GM12878 (cell line): ENCODE measurements around the gene DES. TPM values are rescaled to one million over a fixed set of nuclear protein-coding genes. Genes with fewer than 3 reads are reported as not detected.

Experiments
- ATF3 ChIP-seq: IDR thresholded peaks from 2 replicates; pipeline ENCODE4 v1.6.1; 2011; ENCODE audit warnings: low read depth, mild to moderate bottlenecking, low read length, moderate library complexity, borderline replicate concordance; ENCODE audit errors: extremely low read depth
- BHLHE40 ChIP-seq, 2 experiments: fragments of 450-650 bp in 1 of 2; IDR thresholded peaks; 2 replicates each; pipeline ENCODE4 v1.6.1; 2011 to 2017; ENCODE audit warnings: low read depth in 2 of 2, borderline replicate concordance in 1 of 2, improper control_type of control experiment in 1 of 2, low read length in 1 of 2, mild to moderate bottlenecking in 1 of 2
- CHD1 ChIP-seq: IDR thresholded peaks from 2 replicates; pipeline ENCODE4 v1.6.1; 2012; ENCODE audit warnings: low read depth, low read length, improper control_type of control experiment
- CTCF ChIP-seq, 3 experiments: IDR thresholded peaks in 2 of 3; conservative IDR thresholded peaks in 1 of 3; 2 replicates each; pipeline ENCODE4 v1.5.1; 2011; ENCODE audit warnings: low read depth in 3 of 3, low read length in 3 of 3, mild to moderate bottlenecking in 3 of 3, control low read depth in 2 of 3, moderate library complexity in 2 of 3, inconsistent platforms in 1 of 3, mixed read lengths in 1 of 3; ENCODE audit not compliant: control insufficient read depth in 2 of 3, insufficient read depth in 1 of 3; ENCODE audit errors: extremely low read depth in 1 of 3
- EGR1 ChIP-seq, 2 experiments: IDR thresholded peaks; 1 replicate in 1 of 2; 2 replicates in 1 of 2; pipeline ENCODE4 v1.6.1; 2011 to 2012; ENCODE audit warnings: low read depth in 2 of 2, low read length in 2 of 2, borderline replicate concordance in 1 of 2, mild to moderate bottlenecking in 1 of 2, moderate library complexity in 1 of 2
- GATAD2B ChIP-seq: fragments of 450-650 bp; conservative IDR thresholded peaks from 2 replicates; pipeline ENCODE4 v1.6.1; 2017; ENCODE audit warnings: low read depth, mild to moderate bottlenecking, moderate library complexity
- HCFC1 ChIP-seq: fragments of 150-350 bp; IDR thresholded peaks from 2 replicates; pipeline ENCODE4 v1.6.1; 2014; ENCODE audit warnings: low read length
- IRF4 ChIP-seq: IDR thresholded peaks from 2 replicates; pipeline ENCODE4 v1.6.1; 2011; ENCODE audit warnings: low read depth, low read length
- USF2 ChIP-seq: IDR thresholded peaks from 2 replicates; pipeline ENCODE4 v1.6.1; 2011; ENCODE audit warnings: low read depth, low read length, improper control_type of control experiment, borderline replicate concordance
- ZBTB4 ChIP-seq: fragments of 450-650 bp; formaldehyde crosslinking; IDR thresholded peaks from 2 replicates; pipeline ENCODE4 v1.4.0; 2022; ENCODE audit warnings: mild to moderate bottlenecking, moderate library complexity
- polyA plus RNA-seq, 11 experiments: library from polyadenylated mRNA; depleted of rRNA in 4 of 11; unstranded in 6 of 11; stranded (reverse) in 5 of 11; fragments of >200 nt; fragmentation: Nextera tagmentation in 4 of 11; fragmentation: Illumina TruSeq in 1 of 11; extraction: Ambion mirVana in 4 of 11; extraction: Trizol in 1 of 11; gene quantifications; 1 replicate in 1 of 11; 2 replicates in 10 of 11; pipeline versions ENCODE4 v1.2.1 to v1.2.3, GENCODE V29; 2011 to 2016; ENCODE audit warnings: inconsistent platforms in 2 of 11, missing spikeins in 2 of 11, low read depth in 1 of 11
- total RNA-seq, 4 experiments: library from RNA; depleted of rRNA in 3 of 4; stranded (reverse); fragments of >200 nt in 3 of 4; fragmentation: Illumina TruSeq in 1 of 4; extraction: Trizol in 1 of 4; gene quantifications; 2 replicates each; pipeline versions ENCODE4 v1.2.1 to v1.2.3, GENCODE V29; 2013 to 2021

DES gene
- total and polyA plus RNA-seq, 10 of the 15 experiments (the other 5 are each of a cell fraction or from before 2014, with no cell fraction given) = 0.80 TPM; not detected in 9

GRCh38 chr2:219448776-219449341 lies 30.7 kb downstream of the DES start (continued):
- TF ChIP-seq ATF3 (no peak), BHLHE40 (IDR thresholded peaks at IDR 0.05; ENCODE audit: borderline replicate concordance in 1 of 2, low read depth in 2 of 2, low read length in 1 of 2) (no peak), ZBTB4 (CRISPR knock-in tag) (no peak), CTCF (IDR thresholded peaks at IDR 0.05 in 2 of 3, conservative IDR thresholded peaks at IDR 0.05 in 1 of 3; ENCODE audit: control insufficient read depth in 2 of 3, extremely low read depth in 1 of 3, insufficient read depth in 1 of 3, low read depth in 3 of 3, low read length in 3 of 3) (no peak), CHD1 (no peak), USF2 (no peak), HCFC1 (no peak), EGR1 (IDR thresholded peaks at IDR 0.05; ENCODE audit: borderline replicate concordance in 1 of 2, low read depth in 2 of 2, low read length in 2 of 2) (no peak), IRF4 (no peak), GATAD2B (no peak)
- TF ChIP-seq, all 136 proteins: peak for 0
